Activated CD8-positive, alpha-beta T cell treated with anti-CD3 and anti-CD28 coated beads for 36 hours (primary cell): ENCODE results near the gene ASTN1. TPM values are rescaled to one million over a fixed set of nuclear protein-coding genes. Genes with fewer than 3 reads are reported as not detected.

Experiments
- ATAC-seq: fragments of 200-7000 bp; cut with Tn5 transposase; one replicate; pipeline ENCODE4 v1.10.0; 2021; ENCODE audit warnings: mild to moderate bottlenecking, moderate library complexity
- CTCF ChIA-PET: fragments of 350-600 bp; sonication (Branson Sonifier 250); formaldehyde crosslinking; loops from one replicate; lab custom pipeline; 2021; ENCODE audit warnings: antibody characterized with exemption; lab: Charles Lee
- POLR2A ChIA-PET: fragments of 350-600 bp; sonication (Branson Sonifier 250); formaldehyde crosslinking; loops from one replicate; lab custom pipeline; 2021; ENCODE audit warnings: antibody characterized with exemption; lab: Charles Lee
- DNase-seq: peaks from one replicate; pipeline ENCODE4 v3.0.0-alpha.2; 2020
- H3K27ac Mint-ChIP-seq: one replicate; pipeline ENCODE4 v1.8.0; 2021; ENCODE audit warnings: mild to moderate bottlenecking, mixed read lengths
- H3K27me3 Mint-ChIP-seq: one replicate; pipeline ENCODE4 v1.8.0; 2021; ENCODE audit warnings: mixed read lengths
- H3K36me3 Mint-ChIP-seq: one replicate; pipeline ENCODE4 v1.8.0; 2021; ENCODE audit warnings: low read depth, mixed read lengths
- H3K4me1 Mint-ChIP-seq: one replicate; pipeline ENCODE4 v1.8.0; 2021; ENCODE audit warnings: low read depth, mixed read lengths
- H3K4me3 Mint-ChIP-seq: one replicate; pipeline ENCODE4 v1.8.0; 2021; ENCODE audit warnings: mild to moderate bottlenecking, moderate library complexity, mixed read lengths
- H3K9me3 Mint-ChIP-seq: one replicate; pipeline ENCODE4 v1.8.0; 2021; ENCODE audit warnings: mixed read lengths
- intact Hi-C: fragments of 100-400 bp; cut with micrococcal nuclease; formaldehyde crosslinking; loops from one replicate; pipeline ENCODE4 v1.10.0; 2022
- total RNA-seq, 2 experiments: library from RNA; stranded (reverse); gene quantifications; one replicate each; pipeline ENCODE4 v1.2.3, GENCODE V29; 2021
- TF ChIP-seq, protein P1 (sequence below): fragments of 200-600 bp; IDR thresholded peaks from one replicate; pipeline ENCODE4 v1.8.0; 2022; ENCODE audit warnings: antibody characterized with exemption, mild to moderate bottlenecking

Gene ASTN1
- total RNA-seq, 2 experiments from 2014 or later: not detected

DNA sequence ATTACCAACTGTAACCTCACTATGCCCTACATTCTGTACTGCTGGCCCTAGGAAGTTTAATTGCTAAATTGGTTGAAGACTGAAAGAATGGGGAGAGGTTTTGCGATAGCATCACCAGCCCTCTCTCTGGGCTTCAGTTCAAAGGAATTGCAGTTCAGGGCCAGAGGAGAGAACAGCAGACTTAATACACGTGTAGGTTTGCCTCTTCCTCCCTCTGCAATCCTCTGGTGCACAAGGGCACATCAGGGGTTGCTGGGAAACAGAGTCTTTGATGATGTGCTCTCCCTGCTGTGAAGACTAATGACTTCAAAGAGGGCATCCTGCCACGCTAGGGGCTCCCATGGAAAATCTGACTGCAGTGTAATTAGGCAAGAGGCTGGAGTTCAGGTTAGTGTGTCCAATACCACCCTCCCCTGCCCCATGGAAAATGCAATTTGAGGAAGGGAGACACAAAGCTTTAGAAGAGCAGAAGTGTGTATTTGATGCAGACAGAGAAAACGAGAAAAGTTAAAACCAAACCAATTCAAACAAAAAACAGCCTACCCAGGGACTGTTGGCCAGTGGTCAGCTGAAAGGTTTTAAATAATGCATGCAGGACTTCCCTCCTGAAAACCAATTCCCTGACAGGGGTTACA is 167.9 kb downstream of the ASTN1 start:
- ChIA-PET POLR2A (no interaction called here), CTCF (no interaction called here)
- ATAC-seq (no peak), DNase-seq (no peak)
- H3K4me1 Mint-ChIP-seq: no peaks in the 10 kb centered on the region
- intact Hi-C loops: no loop called here
- no peaks in the 10 kb centered on the region for H3K36me3 Mint-ChIP-seq
- H3K27ac Mint-ChIP-seq: no peak overlapping the region
- TF ChIP-seq, protein P1, sequence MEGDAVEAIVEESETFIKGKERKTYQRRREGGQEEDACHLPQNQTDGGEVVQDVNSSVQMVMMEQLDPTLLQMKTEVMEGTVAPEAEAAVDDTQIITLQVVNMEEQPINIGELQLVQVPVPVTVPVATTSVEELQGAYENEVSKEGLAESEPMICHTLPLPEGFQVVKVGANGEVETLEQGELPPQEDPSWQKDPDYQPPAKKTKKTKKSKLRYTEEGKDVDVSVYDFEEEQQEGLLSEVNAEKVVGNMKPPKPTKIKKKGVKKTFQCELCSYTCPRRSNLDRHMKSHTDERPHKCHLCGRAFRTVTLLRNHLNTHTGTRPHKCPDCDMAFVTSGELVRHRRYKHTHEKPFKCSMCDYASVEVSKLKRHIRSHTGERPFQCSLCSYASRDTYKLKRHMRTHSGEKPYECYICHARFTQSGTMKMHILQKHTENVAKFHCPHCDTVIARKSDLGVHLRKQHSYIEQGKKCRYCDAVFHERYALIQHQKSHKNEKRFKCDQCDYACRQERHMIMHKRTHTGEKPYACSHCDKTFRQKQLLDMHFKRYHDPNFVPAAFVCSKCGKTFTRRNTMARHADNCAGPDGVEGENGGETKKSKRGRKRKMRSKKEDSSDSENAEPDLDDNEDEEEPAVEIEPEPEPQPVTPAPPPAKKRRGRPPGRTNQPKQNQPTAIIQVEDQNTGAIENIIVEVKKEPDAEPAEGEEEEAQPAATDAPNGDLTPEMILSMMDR: no peak
- H3K4me3 Mint-ChIP-seq: no peak overlapping the region
- peaks cover 1% of the 10 kb centered on the region for H3K9me3 Mint-ChIP-seq
- H3K27me3 Mint-ChIP-seq: no peaks in the 10 kb centered on the region

DNA sequence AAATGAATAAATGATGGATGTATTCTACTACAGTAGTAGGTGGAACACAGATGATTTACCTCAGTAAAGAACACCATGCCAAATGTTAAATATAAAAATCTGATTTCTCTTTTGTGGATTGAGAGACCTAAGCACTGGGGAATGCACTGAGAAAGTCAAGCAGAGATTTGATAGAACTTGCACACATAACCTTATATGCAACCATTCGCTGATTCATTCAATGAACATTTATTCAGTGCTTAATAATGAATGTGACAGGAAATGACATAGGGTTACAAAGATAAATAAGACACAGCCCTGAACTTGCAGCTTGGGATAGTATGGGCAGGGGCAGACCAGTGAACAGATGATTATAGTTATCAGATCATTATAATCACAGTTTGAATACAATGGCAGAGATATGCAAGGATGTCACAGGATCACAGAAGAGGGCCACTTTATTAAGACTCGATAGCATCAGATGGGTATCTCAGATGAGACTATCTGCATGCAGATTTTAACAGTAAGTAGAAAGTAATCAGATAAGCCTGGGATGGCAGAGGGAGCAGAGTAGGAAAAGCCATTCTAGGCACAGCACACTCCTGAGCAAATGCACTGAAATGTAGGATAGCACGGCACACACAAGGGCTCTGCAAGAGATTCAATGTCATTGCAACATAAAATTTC is 169.4 kb downstream of the ASTN1 start:
- POLR2A ChIA-PET: no interaction called here
- peaks cover 1% of the 10 kb centered on the region for H3K9me3 Mint-ChIP-seq
- no peaks in the 10 kb centered on the region for H3K4me1 Mint-ChIP-seq
- CTCF ChIA-PET: no interaction called here
- no peak for DNase-seq
- no peak overlapping the region for H3K27ac Mint-ChIP-seq
- no peak for ATAC-seq
- H3K27me3 Mint-ChIP-seq: no peaks in the 10 kb centered on the region
- no peak overlapping the region for H3K4me3 Mint-ChIP-seq
- intact Hi-C loops: no loop called here
- TF ChIP-seq, protein P1: no peak
- H3K36me3 Mint-ChIP-seq: no peaks in the 10 kb centered on the region

DNA sequence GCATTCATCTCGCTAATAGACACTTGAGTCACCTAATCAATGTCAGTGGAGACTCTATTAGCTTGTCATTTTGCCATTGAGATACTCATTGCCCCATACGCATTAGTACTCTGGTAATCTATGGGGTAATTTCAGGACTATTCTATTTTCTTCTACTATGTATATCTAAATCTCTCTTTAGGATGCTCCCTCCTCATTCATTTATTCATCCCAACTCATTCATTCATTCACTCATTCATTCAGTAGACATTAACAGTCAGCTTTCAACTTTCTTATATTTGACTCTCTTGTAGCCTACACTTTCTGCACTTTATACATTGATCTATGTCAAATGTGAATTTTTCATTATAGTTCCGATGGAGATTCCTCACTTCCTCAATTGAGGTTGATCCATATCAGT is 170.9 kb downstream of the ASTN1 start:
- TF ChIP-seq, protein P1: no peak
- intact Hi-C loops: no loop called here
- Mint-ChIP-seq H3K4me3 (no peak overlapping the region), H3K36me3 (no peaks in the 10 kb centered on the region), H3K4me1 (no peaks in the 10 kb centered on the region), H3K27me3 (no peaks in the 10 kb centered on the region), H3K27ac (no peak overlapping the region), H3K9me3 (peaks cover 1% of the 10 kb centered on the region)
- DNase-seq (no peak), ATAC-seq (no peak)
- POLR2A ChIA-PET: no interaction called here
- CTCF ChIA-PET: no interaction called here

DNA sequence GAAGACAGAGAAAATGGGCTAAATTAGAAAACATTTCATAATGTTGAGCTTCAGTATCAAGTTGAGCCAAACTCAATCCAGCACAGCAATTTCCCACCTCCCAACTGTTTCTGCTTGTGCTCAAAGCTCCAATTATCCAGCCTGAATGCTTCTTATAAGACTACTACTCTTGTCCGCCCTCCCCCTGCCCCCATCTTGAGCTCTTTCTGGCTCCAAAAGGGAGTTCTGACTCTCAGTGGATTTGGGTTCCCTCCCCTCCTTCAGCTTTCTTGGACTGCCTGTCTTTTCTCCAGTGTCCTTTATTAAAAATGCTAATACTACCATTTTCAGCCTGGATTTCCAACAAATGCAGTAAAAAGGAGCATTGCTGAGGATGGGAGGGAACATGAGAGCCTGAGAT is 174.8 kb downstream of the ASTN1 start:
- TF ChIP-seq, protein P1: no peak
- no peaks in the 10 kb centered on the region for H3K36me3 Mint-ChIP-seq
- H3K9me3 Mint-ChIP-seq: peaks cover 1% of the 10 kb centered on the region
- H3K27ac Mint-ChIP-seq: no peak overlapping the region
- no peaks in the 10 kb centered on the region for H3K4me1 Mint-ChIP-seq
- POLR2A ChIA-PET: no interaction called here
- H3K27me3 Mint-ChIP-seq: no peaks in the 10 kb centered on the region
- CTCF ChIA-PET: no interaction called here
- DNase-seq (no peak), ATAC-seq (no peak)
- H3K4me3 Mint-ChIP-seq: no peak overlapping the region
- intact Hi-C loops: no loop called here

DNA sequence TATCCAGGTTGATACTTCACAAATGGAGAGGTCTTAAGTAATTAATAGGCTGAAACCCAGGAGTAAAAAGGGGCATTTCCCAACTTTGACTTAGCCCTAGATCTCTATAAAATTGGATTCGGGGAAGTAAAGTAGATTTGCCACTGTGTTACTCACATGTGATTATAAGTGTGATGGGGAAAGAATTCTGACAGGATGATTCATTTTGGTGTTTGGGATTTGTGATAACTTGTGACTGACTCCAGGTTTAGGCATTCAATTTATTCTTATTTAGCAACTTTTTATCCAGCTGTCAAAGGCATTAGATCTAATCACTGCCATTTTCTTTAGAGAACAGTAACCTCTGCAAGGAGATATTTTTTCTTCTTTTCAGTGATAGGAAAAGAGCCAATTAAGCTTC is 175.5 kb downstream of the ASTN1 start:
- no peak for DNase-seq
- ATAC-seq: no peak
- CTCF ChIA-PET: no interaction called here
- Mint-ChIP-seq H3K27me3 (no peaks in the 10 kb centered on the region), H3K4me3 (no peak overlapping the region), H3K4me1 (no peaks in the 10 kb centered on the region), H3K27ac (no peak overlapping the region), H3K9me3 (peaks cover 1% of the 10 kb centered on the region), H3K36me3 (no peaks in the 10 kb centered on the region)
- TF ChIP-seq, protein P1: no peak
- POLR2A ChIA-PET: no interaction called here
- intact Hi-C loops: no loop called here
